ENCODE results near the gene NR2C1. TPM values are rescaled to one million over a fixed set of nuclear protein-coding genes. Genes with fewer than 3 reads are reported as not detected.

Gene NR2C1
- total RNA-seq, 1 donor from 2014 or later, result 44.3 TPM

DNA sequence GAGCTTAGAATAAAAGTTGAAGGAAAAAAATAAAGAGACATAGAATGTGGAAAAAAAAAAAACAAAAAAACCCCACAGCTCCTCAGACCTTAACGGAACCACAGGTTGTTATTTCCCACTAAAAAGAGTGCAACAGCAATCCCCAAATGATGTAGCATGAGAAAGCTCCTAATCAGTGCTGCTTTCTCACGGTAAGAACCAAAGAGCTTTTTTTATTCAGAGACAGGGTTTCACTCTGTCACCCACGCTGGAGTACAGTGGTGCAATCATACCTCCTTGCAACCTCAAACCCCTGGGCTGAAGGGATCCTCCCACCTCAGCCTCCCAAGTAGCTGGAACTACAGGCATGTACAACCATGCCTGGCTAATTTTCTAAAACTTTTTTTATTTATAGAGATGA, 83.2 kb downstream of the NR2C1 start:
- no peak for FAIRE-seq

DNA sequence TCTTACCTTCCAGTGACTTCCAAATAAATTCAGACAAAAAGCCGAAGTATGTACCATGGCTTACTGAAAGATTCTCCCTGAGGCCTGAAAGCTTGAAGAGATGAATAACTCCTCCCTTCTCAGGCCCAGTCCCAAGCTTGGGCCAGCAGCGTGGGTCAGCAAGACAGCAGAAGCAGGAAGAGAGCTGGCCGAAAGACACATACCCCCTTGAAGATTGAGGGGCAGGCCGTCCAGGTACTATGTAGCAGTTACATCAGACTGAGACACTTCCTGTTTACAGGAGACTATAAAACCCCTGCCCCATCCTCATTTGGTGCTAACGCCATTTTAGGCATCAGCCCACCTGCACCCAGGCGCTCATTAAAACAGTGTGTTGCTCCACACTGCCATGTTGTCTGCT, 84.9 kb downstream of the NR2C1 start:
- Mint-ChIP-seq H3K36me3 (ENCODE audit: low read depth, unreplicated experiment) (peaks cover 10% of the 10 kb centered on the region), H3K9me3 (ENCODE audit: unreplicated experiment) (no peaks in the 10 kb centered on the region), H3K4me1 (ENCODE audit: low read depth, unreplicated experiment) (peaks cover 16% of the 10 kb centered on the region), H3K27me3 (ENCODE audit: low read depth, unreplicated experiment) (no peaks in the 10 kb centered on the region), H3K4me3 (ENCODE audit: unreplicated experiment) (no peak overlapping the region), H3K27ac (ENCODE audit: unreplicated experiment) (no peak overlapping the region)
- no peak overlapping the region for H3K27ac ChIP-seq (ENCODE audit: low read depth, low read length)
- FAIRE-seq (no peak), DNase-seq (ENCODE audit: low read depth) (no peak)
- H3K4me1 ChIP-seq (ENCODE audit: insufficient read depth, low read length), result peaks cover 6% of the 10 kb centered on the region
- no peaks in the 10 kb centered on the region for H4K20me1 ChIP-seq (ENCODE audit: insufficient read depth, low read length)
- H3K9ac ChIP-seq (ENCODE audit: low read length), result no peak overlapping the region
- no peaks in the 10 kb centered on the region for H3K27me3 ChIP-seq (ENCODE audit: insufficient read depth, low read length)
- H3K36me3 ChIP-seq (ENCODE audit: insufficient read depth, low read length), result peaks cover 3% of the 10 kb centered on the region
- H3K9me3 ChIP-seq (ENCODE audit: insufficient read depth, low read depth, low read length), result no peaks in the 10 kb centered on the region
- H3K79me2 ChIP-seq (ENCODE audit: insufficient read depth, low read length), result peaks cover 3% of the 10 kb centered on the region
- no peak overlapping the region for H3K4me2 ChIP-seq (ENCODE audit: low read length)
- H2AFZ ChIP-seq (ENCODE audit: low read depth, low read length), result no peak overlapping the region
- TF ChIP-seq, protein P1, sequence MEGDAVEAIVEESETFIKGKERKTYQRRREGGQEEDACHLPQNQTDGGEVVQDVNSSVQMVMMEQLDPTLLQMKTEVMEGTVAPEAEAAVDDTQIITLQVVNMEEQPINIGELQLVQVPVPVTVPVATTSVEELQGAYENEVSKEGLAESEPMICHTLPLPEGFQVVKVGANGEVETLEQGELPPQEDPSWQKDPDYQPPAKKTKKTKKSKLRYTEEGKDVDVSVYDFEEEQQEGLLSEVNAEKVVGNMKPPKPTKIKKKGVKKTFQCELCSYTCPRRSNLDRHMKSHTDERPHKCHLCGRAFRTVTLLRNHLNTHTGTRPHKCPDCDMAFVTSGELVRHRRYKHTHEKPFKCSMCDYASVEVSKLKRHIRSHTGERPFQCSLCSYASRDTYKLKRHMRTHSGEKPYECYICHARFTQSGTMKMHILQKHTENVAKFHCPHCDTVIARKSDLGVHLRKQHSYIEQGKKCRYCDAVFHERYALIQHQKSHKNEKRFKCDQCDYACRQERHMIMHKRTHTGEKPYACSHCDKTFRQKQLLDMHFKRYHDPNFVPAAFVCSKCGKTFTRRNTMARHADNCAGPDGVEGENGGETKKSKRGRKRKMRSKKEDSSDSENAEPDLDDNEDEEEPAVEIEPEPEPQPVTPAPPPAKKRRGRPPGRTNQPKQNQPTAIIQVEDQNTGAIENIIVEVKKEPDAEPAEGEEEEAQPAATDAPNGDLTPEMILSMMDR (IDR thresholded peaks at IDR 0.05; ENCODE audit: insufficient read depth, low read depth, low read length), result no peak
- TF ChIP-seq EZH2 (IDR thresholded peaks at IDR 0.05; ENCODE audit: insufficient read depth, low read length), result no peak
- no peak overlapping the region for H3K4me3 ChIP-seq (ENCODE audit: insufficient read depth, low read depth, low read length)

More for the DNA sequence above, 83.2 kb downstream of the NR2C1 start:
- H3K36me3 ChIP-seq (ENCODE audit: insufficient read depth, low read length), result peaks cover 3% of the 10 kb centered on the region
- no peak overlapping the region for H3K4me2 ChIP-seq (ENCODE audit: low read length)
- peaks cover 6% of the 10 kb centered on the region for H3K4me1 ChIP-seq (ENCODE audit: insufficient read depth, low read length)
- Mint-ChIP-seq H3K36me3 (ENCODE audit: low read depth, unreplicated experiment) (peaks cover 13% of the 10 kb centered on the region), H3K27me3 (ENCODE audit: low read depth, unreplicated experiment) (no peaks in the 10 kb centered on the region), H3K9me3 (ENCODE audit: unreplicated experiment) (no peaks in the 10 kb centered on the region), H3K4me3 (ENCODE audit: unreplicated experiment) (no peak overlapping the region), H3K27ac (ENCODE audit: unreplicated experiment) (no peak overlapping the region), H3K4me1 (ENCODE audit: low read depth, unreplicated experiment) (peaks cover 11% of the 10 kb centered on the region)
- no peaks in the 10 kb centered on the region for H4K20me1 ChIP-seq (ENCODE audit: insufficient read depth, low read length)
- no peak overlapping the region for H3K27ac ChIP-seq (ENCODE audit: low read depth, low read length)
- DNase-seq (ENCODE audit: low read depth), result no peak
- no peaks in the 10 kb centered on the region for H3K27me3 ChIP-seq (ENCODE audit: insufficient read depth, low read length)
- H2AFZ ChIP-seq (ENCODE audit: low read depth, low read length), result no peak overlapping the region
- H3K9ac ChIP-seq (ENCODE audit: low read length), result no peak overlapping the region
- H3K79me2 ChIP-seq (ENCODE audit: insufficient read depth, low read length), result peaks cover 3% of the 10 kb centered on the region
- H3K4me3 ChIP-seq (ENCODE audit: insufficient read depth, low read depth, low read length), result no peak overlapping the region
- no peaks in the 10 kb centered on the region for H3K9me3 ChIP-seq (ENCODE audit: insufficient read depth, low read depth, low read length)
- TF ChIP-seq EZH2 (IDR thresholded peaks at IDR 0.05; ENCODE audit: insufficient read depth, low read length), result no peak
- TF ChIP-seq, protein P1 (IDR thresholded peaks at IDR 0.05; ENCODE audit: insufficient read depth, low read depth, low read length), result no peak

DNA sequence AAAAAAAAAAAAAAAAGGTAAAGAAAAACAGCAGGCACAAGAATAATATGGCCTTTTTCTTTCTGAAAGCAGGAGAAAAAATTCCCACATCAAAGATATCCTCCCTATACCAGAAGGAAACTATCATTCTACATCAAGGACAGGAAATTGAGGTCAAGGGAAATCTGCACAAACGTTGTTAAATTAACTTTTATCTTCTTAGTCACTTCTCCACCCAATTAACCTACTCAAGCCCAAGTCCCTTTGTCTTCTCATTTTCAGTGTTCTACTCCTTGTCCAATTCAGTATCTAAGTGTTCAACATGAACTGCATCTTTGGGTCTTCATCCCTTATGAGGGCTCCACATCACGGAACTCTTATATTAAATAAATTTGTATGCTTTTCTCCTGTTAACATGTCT, 85.6 kb downstream of the NR2C1 start:
- Mint-ChIP-seq H3K4me3 (ENCODE audit: unreplicated experiment) (no peak overlapping the region), H3K36me3 (ENCODE audit: low read depth, unreplicated experiment) (peaks cover 10% of the 10 kb centered on the region), H3K4me1 (ENCODE audit: low read depth, unreplicated experiment) (peaks cover 22% of the 10 kb centered on the region), H3K27me3 (ENCODE audit: low read depth, unreplicated experiment) (no peaks in the 10 kb centered on the region), H3K9me3 (ENCODE audit: unreplicated experiment) (no peaks in the 10 kb centered on the region), H3K27ac (ENCODE audit: unreplicated experiment) (no peak overlapping the region)
- Histone ChIP-seq H3K27me3 (ENCODE audit: insufficient read depth, low read length) (no peaks in the 10 kb centered on the region), H3K27ac (ENCODE audit: low read depth, low read length) (no peak overlapping the region), H3K4me1 (ENCODE audit: insufficient read depth, low read length) (peaks cover 12% of the 10 kb centered on the region), H3K4me2 (ENCODE audit: low read length) (no peak overlapping the region), H3K79me2 (ENCODE audit: insufficient read depth, low read length) (peaks cover 3% of the 10 kb centered on the region), H2AFZ (ENCODE audit: low read depth, low read length) (no peak overlapping the region), H3K9ac (ENCODE audit: low read length) (no peak overlapping the region), H3K9me3 (ENCODE audit: insufficient read depth, low read depth, low read length) (no peaks in the 10 kb centered on the region), H3K36me3 (ENCODE audit: insufficient read depth, low read length) (peaks cover 3% of the 10 kb centered on the region), H4K20me1 (ENCODE audit: insufficient read depth, low read length) (no peaks in the 10 kb centered on the region), H3K4me3 (ENCODE audit: insufficient read depth, low read depth, low read length) (no peak overlapping the region)
- FAIRE-seq, result no peak
- DNase-seq (ENCODE audit: low read depth), result peak; percentile 35
- TF ChIP-seq, protein P1 (IDR thresholded peaks at IDR 0.05; ENCODE audit: insufficient read depth, low read depth, low read length), result no peak
- no peak for TF ChIP-seq EZH2 (IDR thresholded peaks at IDR 0.05; ENCODE audit: insufficient read depth, low read length)

Measured in astrocyte (in vitro differentiated cells and primary cell).